Left forelimb (tissue), 1 donor: ENCODE measurements around the gene LRRFIP1.
"Not testable (repeated sequence)": the region's sequence is repeated elsewhere in the genome, so short reads cannot be mapped to it uniquely, and the experiment has no call there.

Experiments used
- DNase-seq: peaks from one replicate; pipeline ENCODE4 v3.0.0-alpha.2; 2018; ENCODE audit warnings: low spot score

Gene LRRFIP1

GRCh38 chr2:237661799-237662328, 34.5 kb downstream of the LRRFIP1 start:
- no peak for DNase-seq

- peak; percentile 88 for DNase-seq
Measured at GRCh38 chr2:237662671-237663093, 35.3 kb downstream of the LRRFIP1 start.

- DNase-seq: no peak
Measured at GRCh38 chr2:237663517-237664110, 36.2 kb downstream of the LRRFIP1 start.

GRCh38 chr2:237664151-237664550, 36.8 kb downstream of the LRRFIP1 start:
- DNase-seq: no peak

GRCh38 chr2:237665713-237666143, 38.3 kb downstream of the LRRFIP1 start:
- no peak for DNase-seq

- no peak for DNase-seq
Measured at GRCh38 chr2:237666606-237667005, 39.2 kb downstream of the LRRFIP1 start.

- DNase-seq: not testable (repeated sequence)
Measured at GRCh38 chr2:237667050-237667576, 39.7 kb downstream of the LRRFIP1 start.

GRCh38 chr2:237667893-237668292, 40.5 kb downstream of the LRRFIP1 start:
- DNase-seq: no peak

- no peak for DNase-seq
Measured at GRCh38 chr2:237668440-237668839, 41.1 kb downstream of the LRRFIP1 start.

- DNase-seq: no peak
Measured at GRCh38 chr2:237669283-237669627, 41.9 kb downstream of the LRRFIP1 start.

- peak; percentile 86 for DNase-seq
Measured at GRCh38 chr2:237669628-237670392, 42.4 kb downstream of the LRRFIP1 start.

- DNase-seq: peak; percentile 73
Measured at GRCh38 chr2:237670641-237671040, 43.3 kb downstream of the LRRFIP1 start.

GRCh38 chr2:237671466-237672138, 44.2 kb downstream of the LRRFIP1 start:
- DNase-seq: no peak

- no peak for DNase-seq
Measured at GRCh38 chr2:237672731-237673129, 45.3 kb downstream of the LRRFIP1 start.

GRCh38 chr2:237673130-237674001, 46.0 kb downstream of the LRRFIP1 start:
- DNase-seq: no peak

- peak; percentile 83 for DNase-seq
Measured at GRCh38 chr2:237674731-237675276, 47.4 kb downstream of the LRRFIP1 start.

GRCh38 chr2:237675316-237675715, 47.9 kb downstream of the LRRFIP1 start:
- DNase-seq: no peak

GRCh38 chr2:237680702-237681478, 53.5 kb downstream of the LRRFIP1 start:
- DNase-seq: no peak

GRCh38 chr2:237682151-237682550, 54.8 kb downstream of the LRRFIP1 start:
- DNase-seq: no peak

GRCh38 chr2:237682856-237683670, 55.7 kb downstream of the LRRFIP1 start:
- DNase-seq: no peak
